Astrocyte (in vitro differentiated cells and primary cell): ENCODE results near the gene POU1F1. TPM values are rescaled to one million over a fixed set of nuclear protein-coding genes. Genes with fewer than 3 reads are reported as not detected.

Source experiments
- DNase-seq: peaks from one replicate; pipeline ENCODE4 v3.0.0-alpha.2; 2010; ENCODE audit warnings: low read depth
- FAIRE-seq: peaks from 2 replicates; lab custom pipeline; 2011; peaks lifted over from hg19 to GRCh38; lab: Jason Lieb, UNC
- H2AFZ ChIP-seq: 2 replicates; pipeline ENCODE4 v1.6.0; 2012; ENCODE audit warnings: low read depth, low read length, inconsistent platforms
- H3K27ac ChIP-seq: 2 replicates; pipeline ENCODE4 v1.5.1; 2011; ENCODE audit warnings: low read depth, low read length, inconsistent platforms
- H3K27me3 ChIP-seq: 2 replicates; pipeline ENCODE4 v1.6.0; 2011; ENCODE audit warnings: low read length, inconsistent platforms; ENCODE audit not compliant: insufficient read depth
- H3K36me3 ChIP-seq: 2 replicates; pipeline ENCODE4 v1.5.1; 2011; ENCODE audit warnings: low read length, inconsistent platforms; ENCODE audit not compliant: insufficient read depth
- H3K4me1 ChIP-seq: 2 replicates; pipeline ENCODE4 v1.5.1; 2011; ENCODE audit warnings: low read length, inconsistent platforms; ENCODE audit not compliant: insufficient read depth
- H3K4me2 ChIP-seq: 2 replicates; pipeline ENCODE4 v1.6.0; 2012; ENCODE audit warnings: low read length, inconsistent platforms
- H3K4me3 ChIP-seq: 2 replicates; pipeline ENCODE4 v1.5.1; 2011; ENCODE audit warnings: low read depth, mild to moderate bottlenecking, low read length, inconsistent platforms; ENCODE audit not compliant: insufficient read depth
- H3K79me2 ChIP-seq: 2 replicates; pipeline ENCODE4 v1.6.0; 2012; ENCODE audit warnings: mild to moderate bottlenecking, low read length, inconsistent platforms; ENCODE audit not compliant: insufficient read depth
- H3K9ac ChIP-seq: 2 replicates; pipeline ENCODE4 v1.6.0; 2012; ENCODE audit warnings: mild to moderate bottlenecking, low read length, inconsistent platforms
- H3K9me3 ChIP-seq: 2 replicates; pipeline ENCODE4 v1.5.1; 2012; ENCODE audit warnings: low read depth, mild to moderate bottlenecking, low read length, inconsistent platforms; ENCODE audit not compliant: insufficient read depth
- H4K20me1 ChIP-seq: 2 replicates; pipeline ENCODE4 v1.6.0; 2012; ENCODE audit warnings: low read length, inconsistent platforms; ENCODE audit not compliant: insufficient read depth
- H3K27ac Mint-ChIP-seq: one replicate; pipeline ENCODE4 v1.8.0; 2021; ENCODE audit warnings: mild to moderate bottlenecking, mixed read lengths; ENCODE audit not compliant: unreplicated experiment
- H3K27me3 Mint-ChIP-seq: one replicate; pipeline ENCODE4 v1.8.0; 2021; ENCODE audit warnings: low read depth, mixed read lengths; ENCODE audit not compliant: unreplicated experiment
- H3K36me3 Mint-ChIP-seq: one replicate; pipeline ENCODE4 v1.8.0; 2021; ENCODE audit warnings: low read depth, mixed read lengths; ENCODE audit not compliant: unreplicated experiment
- H3K4me1 Mint-ChIP-seq: one replicate; pipeline ENCODE4 v1.8.0; 2021; ENCODE audit warnings: low read depth, mixed read lengths; ENCODE audit not compliant: unreplicated experiment
- H3K4me3 Mint-ChIP-seq: one replicate; pipeline ENCODE4 v1.8.0; 2021; ENCODE audit warnings: mild to moderate bottlenecking, moderate library complexity, mixed read lengths; ENCODE audit not compliant: unreplicated experiment
- H3K9me3 Mint-ChIP-seq: one replicate; pipeline ENCODE4 v1.8.0; 2021; ENCODE audit warnings: mild to moderate bottlenecking, mixed read lengths; ENCODE audit not compliant: unreplicated experiment
- CTCF ChIP-seq: IDR thresholded peaks from 2 replicates; pipeline ENCODE4 v1.5.1; 2011; ENCODE audit warnings: low read depth, mild to moderate bottlenecking, inconsistent platforms, low read length, moderate library complexity; ENCODE audit not compliant: insufficient read depth
- EZH2 ChIP-seq: IDR thresholded peaks from 2 replicates; pipeline ENCODE4 v1.6.1; 2012; ENCODE audit warnings: mild to moderate bottlenecking, low read length, inconsistent platforms; ENCODE audit not compliant: insufficient read depth
- total RNA-seq: library from RNA; stranded (reverse); gene quantifications from 2 replicates; pipeline ENCODE4 v1.2.1, GENCODE V29; 2021

The POU1F1 gene
- total RNA-seq, 1 donor from 2014 or later = not detected

- Histone ChIP-seq H4K20me1 (no peaks in the 10 kb centered on the region), H3K9ac (no peak overlapping the region), H2AFZ (no peak overlapping the region), H3K4me1 (no peaks in the 10 kb centered on the region), H3K27me3 (no peaks in the 10 kb centered on the region), H3K9me3 (no peaks in the 10 kb centered on the region), H3K36me3 (no peaks in the 10 kb centered on the region), H3K4me3 (no peak overlapping the region), H3K27ac (no peak overlapping the region), H3K4me2 (no peak overlapping the region), H3K79me2 (no peaks in the 10 kb centered on the region)
- no peak for FAIRE-seq
- no peak for DNase-seq
- H3K36me3 Mint-ChIP-seq = no peaks in the 10 kb centered on the region
- TF ChIP-seq CTCF = no peak
- no peak for TF ChIP-seq EZH2
- H3K27ac Mint-ChIP-seq = no peak overlapping the region
- no peaks in the 10 kb centered on the region for H3K4me1 Mint-ChIP-seq
- no peaks in the 10 kb centered on the region for H3K27me3 Mint-ChIP-seq
- H3K4me3 Mint-ChIP-seq = no peak overlapping the region
- H3K9me3 Mint-ChIP-seq = no peaks in the 10 kb centered on the region
These were observed 12.1 kb upstream of the POU1F1 start for GRCh38 chr3:87288446-87288845.

- TF ChIP-seq CTCF (no peak), EZH2 (no peak)
- no peak overlapping the region for H3K4me3 Mint-ChIP-seq
- Histone ChIP-seq H3K4me2 (peak overlapping the region; percentile 13), H3K9ac (no peak overlapping the region), H3K4me3 (no peak overlapping the region), H4K20me1 (no peaks in the 10 kb centered on the region), H2AFZ (no peak overlapping the region), H3K36me3 (no peaks in the 10 kb centered on the region), H3K27me3 (no peaks in the 10 kb centered on the region), H3K79me2 (no peaks in the 10 kb centered on the region), H3K4me1 (no peaks in the 10 kb centered on the region), H3K9me3 (no peaks in the 10 kb centered on the region), H3K27ac (peak overlapping the region; percentile 28)
- H3K27ac Mint-ChIP-seq = no peak overlapping the region
- no peaks in the 10 kb centered on the region for H3K9me3 Mint-ChIP-seq
- no peaks in the 10 kb centered on the region for H3K4me1 Mint-ChIP-seq
- no peaks in the 10 kb centered on the region for H3K27me3 Mint-ChIP-seq
- peak; percentile 35 for DNase-seq
- H3K36me3 Mint-ChIP-seq = no peaks in the 10 kb centered on the region
- FAIRE-seq = peak; percentile 13
These were observed 10.6 kb upstream of the POU1F1 start for GRCh38 chr3:87287011-87287410.

- H3K27ac Mint-ChIP-seq = no peak overlapping the region
- no peaks in the 10 kb centered on the region for H3K36me3 ChIP-seq
- FAIRE-seq (no peak), DNase-seq (no peak)
- no peaks in the 10 kb centered on the region for H3K9me3 Mint-ChIP-seq
- H3K4me1 Mint-ChIP-seq = peaks cover 8% of the 10 kb centered on the region
- no peaks in the 10 kb centered on the region for H3K27me3 ChIP-seq
- H3K4me3 Mint-ChIP-seq = no peak overlapping the region
- no peak overlapping the region for H3K27ac ChIP-seq
- no peaks in the 10 kb centered on the region for H3K79me2 ChIP-seq
- H2AFZ ChIP-seq = no peak overlapping the region
- no peaks in the 10 kb centered on the region for H3K36me3 Mint-ChIP-seq
- no peak overlapping the region for H3K4me2 ChIP-seq
- no peaks in the 10 kb centered on the region for H3K9me3 ChIP-seq
- no peaks in the 10 kb centered on the region for H3K4me1 ChIP-seq
- TF ChIP-seq EZH2 (no peak), CTCF (no peak)
- H4K20me1 ChIP-seq = no peaks in the 10 kb centered on the region
- H3K4me3 ChIP-seq = no peak overlapping the region
- H3K27me3 Mint-ChIP-seq = no peaks in the 10 kb centered on the region
- no peak overlapping the region for H3K9ac ChIP-seq
These were observed 3.6 kb downstream of the POU1F1 start for GRCh38 chr3:87272718-87273341.
